HL-60 (cell line): ENCODE data around the gene AP1G1.

Experiments used
- CTCF ChIP-seq: IDR thresholded peaks from one replicate; pipeline ENCODE4 v1.5.1; 2011; ENCODE audit warnings: low read length, control low read depth, inconsistent platforms; ENCODE audit not compliant: insufficient read depth
- GABPA ChIP-seq: IDR thresholded peaks from 2 replicates; pipeline ENCODE4 v1.6.1; 2012; ENCODE audit warnings: low read depth
- POLR2AphosphoS5 ChIP-seq: IDR thresholded peaks from 2 replicates; pipeline ENCODE4 v1.6.1; 2012; ENCODE audit warnings: low read depth
- SPI1 ChIP-seq: IDR thresholded peaks from 2 replicates; pipeline ENCODE4 v1.6.1; 2012; ENCODE audit warnings: low read depth, mild to moderate bottlenecking, borderline replicate concordance
- TF ChIP-seq, protein P1 (sequence below): IDR thresholded peaks from 2 replicates; pipeline ENCODE4 v1.6.1; 2012; ENCODE audit warnings: low read depth; ENCODE audit not compliant: insufficient replicate concordance

GRCh38 chr16:71834291-71834690 is 25.7 kb upstream of the AP1G1 start:
- TF ChIP-seq CTCF, result no peak
- TF ChIP-seq, protein P1, sequence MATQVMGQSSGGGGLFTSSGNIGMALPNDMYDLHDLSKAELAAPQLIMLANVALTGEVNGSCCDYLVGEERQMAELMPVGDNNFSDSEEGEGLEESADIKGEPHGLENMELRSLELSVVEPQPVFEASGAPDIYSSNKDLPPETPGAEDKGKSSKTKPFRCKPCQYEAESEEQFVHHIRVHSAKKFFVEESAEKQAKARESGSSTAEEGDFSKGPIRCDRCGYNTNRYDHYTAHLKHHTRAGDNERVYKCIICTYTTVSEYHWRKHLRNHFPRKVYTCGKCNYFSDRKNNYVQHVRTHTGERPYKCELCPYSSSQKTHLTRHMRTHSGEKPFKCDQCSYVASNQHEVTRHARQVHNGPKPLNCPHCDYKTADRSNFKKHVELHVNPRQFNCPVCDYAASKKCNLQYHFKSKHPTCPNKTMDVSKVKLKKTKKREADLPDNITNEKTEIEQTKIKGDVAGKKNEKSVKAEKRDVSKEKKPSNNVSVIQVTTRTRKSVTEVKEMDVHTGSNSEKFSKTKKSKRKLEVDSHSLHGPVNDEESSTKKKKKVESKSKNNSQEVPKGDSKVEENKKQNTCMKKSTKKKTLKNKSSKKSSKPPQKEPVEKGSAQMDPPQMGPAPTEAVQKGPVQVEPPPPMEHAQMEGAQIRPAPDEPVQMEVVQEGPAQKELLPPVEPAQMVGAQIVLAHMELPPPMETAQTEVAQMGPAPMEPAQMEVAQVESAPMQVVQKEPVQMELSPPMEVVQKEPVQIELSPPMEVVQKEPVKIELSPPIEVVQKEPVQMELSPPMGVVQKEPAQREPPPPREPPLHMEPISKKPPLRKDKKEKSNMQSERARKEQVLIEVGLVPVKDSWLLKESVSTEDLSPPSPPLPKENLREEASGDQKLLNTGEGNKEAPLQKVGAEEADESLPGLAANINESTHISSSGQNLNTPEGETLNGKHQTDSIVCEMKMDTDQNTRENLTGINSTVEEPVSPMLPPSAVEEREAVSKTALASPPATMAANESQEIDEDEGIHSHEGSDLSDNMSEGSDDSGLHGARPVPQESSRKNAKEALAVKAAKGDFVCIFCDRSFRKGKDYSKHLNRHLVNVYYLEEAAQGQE, result no peak
- no peak for TF ChIP-seq POLR2AphosphoS5
- TF ChIP-seq SPI1, result no peak
- no peak for TF ChIP-seq GABPA
